GM21526 (cell line): ENCODE results near the gene PHF24.
"Not testable (repeated sequence)": the region's sequence is repeated elsewhere in the genome, so short reads cannot be mapped to it uniquely, and the experiment has no call there.

Source experiments
- ATAC-seq: cut with Tn5 transposase; IDR thresholded peaks from one replicate; pipeline ENCODE4 v1.9.1; 2021; ENCODE audit warnings: moderate library complexity; ENCODE audit not compliant: unreplicated experiment, low FRiP score

The PHF24 gene

DNA sequence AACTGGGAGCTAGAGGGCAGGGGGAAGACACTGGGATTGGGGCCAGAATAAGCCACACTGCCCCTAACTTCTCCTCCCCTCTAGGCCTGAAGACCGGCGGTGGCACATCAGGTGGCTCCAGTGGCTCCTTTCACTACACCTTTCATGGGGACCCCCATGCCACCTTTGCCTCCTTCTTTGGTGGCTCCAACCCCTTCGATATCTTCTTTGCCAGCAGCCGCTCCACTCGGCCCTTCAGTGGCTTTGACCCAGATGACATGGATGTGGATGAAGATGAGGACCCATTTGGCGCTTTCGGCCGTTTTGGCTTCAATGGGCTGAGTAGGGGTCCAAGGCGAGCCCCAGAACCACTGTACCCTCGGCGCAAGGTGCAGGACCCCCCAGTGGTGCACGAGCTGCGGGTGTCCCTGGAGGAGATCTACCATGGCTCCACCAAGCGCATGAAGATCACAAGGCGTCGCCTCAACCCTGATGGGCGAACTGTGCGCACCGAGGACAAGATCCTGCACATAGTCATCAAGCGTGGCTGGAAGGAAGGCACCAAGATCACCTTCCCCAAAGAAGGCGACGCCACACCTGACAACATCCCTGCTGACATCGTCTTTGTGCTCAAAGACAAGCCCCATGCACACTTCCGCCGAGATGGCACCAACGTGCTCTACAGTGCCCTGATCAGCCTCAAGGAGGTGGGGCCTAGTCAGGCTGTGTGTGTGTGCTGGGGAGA, 38.3 kb downstream of the PHF24 start:
- no peak for ATAC-seq

DNA sequence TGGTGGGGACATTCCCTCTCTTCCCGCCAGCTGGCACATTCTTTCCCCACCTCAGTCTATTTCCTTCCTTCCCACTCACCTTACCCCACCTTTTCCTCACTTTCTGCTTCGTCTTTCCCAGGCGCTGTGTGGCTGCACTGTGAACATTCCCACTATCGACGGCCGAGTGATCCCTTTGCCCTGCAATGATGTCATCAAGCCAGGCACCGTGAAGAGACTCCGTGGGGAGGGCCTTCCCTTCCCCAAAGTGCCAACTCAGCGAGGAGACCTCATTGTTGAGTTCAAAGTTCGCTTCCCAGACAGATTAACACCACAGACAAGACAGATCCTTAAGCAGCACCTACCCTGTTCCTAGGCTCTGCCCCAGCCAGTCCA, 38.8 kb downstream of the PHF24 start:
- no peak for ATAC-seq

DNA sequence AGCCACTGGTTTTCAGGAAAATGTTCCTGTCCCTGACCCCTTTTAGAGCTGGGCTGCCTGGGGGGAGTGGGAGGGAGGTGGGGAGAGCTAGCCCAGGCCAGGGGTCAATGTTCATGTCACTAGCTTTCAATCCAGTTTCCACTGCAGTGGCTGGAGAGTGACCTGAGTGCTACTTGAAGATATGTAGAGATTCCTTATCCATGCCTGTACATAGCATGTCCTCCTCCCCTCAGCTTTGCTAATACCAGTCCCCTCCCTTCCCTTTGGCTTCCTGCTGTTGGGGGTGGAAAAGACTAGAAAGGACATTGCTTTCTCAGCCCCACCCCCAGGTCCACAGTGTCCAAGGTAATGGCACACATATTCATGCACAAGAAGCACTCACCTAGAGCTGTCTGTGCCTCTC, 39.3 kb downstream of the PHF24 start:
- ATAC-seq: no peak

DNA sequence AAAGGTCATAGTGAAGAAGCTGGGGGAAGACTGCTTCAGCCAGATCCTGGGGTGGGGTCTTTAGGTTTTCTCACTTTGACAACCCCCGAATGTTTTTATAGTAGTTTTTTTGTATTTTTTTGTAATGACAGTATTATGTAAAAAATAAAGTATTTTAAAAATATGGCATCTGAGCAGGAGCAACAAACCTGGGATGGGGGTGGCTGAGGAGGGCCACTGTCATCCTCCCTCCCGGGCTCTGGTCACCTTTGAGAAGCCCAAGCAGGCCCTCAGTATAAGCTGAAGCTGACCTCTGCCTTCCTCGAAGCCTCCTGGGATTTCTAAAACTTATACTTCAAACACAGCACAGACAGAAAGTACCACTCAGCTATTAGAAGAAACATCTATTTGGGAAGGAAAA, 40.2 kb downstream of the PHF24 start:
- no peak for ATAC-seq

DNA sequence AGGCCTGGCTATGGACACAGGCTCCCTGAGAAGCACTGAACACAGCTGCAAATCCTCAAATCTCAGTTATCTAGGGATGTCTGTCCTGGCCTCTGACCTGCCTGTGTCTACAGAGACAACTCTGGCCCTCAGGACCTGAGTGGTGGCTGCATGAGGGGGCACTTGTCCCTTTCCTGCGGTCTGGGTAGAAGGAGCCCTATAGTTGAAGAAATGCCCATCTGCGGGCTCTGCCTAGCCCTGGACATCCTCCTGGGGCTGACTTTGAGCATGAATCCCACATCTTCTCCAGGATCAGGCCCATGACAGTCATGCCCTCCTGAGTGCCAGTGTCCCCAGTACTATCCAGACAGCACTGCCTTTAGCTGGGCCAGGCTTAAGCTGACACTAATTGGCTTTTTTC, 41.5 kb downstream of the PHF24 start:
- ATAC-seq: no peak

DNA sequence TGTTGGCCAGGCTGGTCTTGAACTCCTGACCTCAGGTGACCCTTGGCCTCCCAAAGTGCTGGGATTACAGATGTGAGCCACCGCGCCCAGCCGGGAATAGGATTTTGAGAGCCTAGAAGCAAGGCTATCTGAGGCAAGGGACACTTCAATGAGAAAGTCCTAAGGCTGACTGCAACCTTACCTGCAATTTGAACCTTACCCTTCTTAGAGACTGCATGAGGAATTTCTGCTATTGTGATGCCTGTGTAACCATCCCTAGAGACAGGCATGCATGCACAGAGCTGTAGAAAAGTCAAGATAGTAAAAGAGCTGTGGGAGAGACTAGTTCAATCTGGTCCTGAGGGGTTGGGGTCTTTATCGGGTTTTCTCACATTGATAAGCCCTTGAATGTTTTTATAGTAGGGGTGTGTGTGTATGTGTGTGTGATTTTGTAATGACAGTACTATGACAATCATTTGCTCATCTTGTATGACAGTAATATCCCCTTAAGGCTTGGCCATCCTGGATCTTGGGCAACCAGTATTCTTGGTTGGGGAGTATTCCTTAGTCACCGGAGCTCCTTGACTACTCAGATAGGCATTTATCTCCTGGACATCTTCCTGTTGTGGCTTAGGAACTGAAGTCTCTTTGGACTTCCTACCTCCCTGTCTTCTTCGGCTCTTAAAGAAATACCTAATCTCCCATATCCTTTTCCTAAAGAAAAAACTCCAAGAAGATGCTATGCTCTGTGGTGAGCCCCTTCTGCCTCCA, 42.6 kb downstream of the PHF24 start:
- no peak for ATAC-seq

DNA sequence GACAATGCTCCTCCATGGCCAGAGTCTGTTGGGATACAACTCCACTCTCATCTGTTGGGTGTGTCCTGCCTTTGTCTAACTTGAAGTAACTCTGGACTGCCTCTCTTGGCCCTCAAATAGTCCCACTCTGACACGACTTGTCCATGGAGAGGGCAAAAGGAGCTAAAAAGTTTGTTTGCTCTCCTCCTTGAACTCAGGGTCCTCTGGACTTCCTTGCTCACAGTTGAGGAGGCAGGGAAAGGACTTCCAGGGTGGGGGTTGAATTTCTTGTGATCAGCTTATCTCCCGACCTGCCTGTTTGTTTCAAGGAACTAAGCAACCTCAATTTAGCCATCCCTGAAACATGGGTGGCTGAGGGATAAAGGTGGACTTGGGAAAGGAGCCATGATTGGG, 43.2 kb downstream of the PHF24 start:
- no peak for ATAC-seq

DNA sequence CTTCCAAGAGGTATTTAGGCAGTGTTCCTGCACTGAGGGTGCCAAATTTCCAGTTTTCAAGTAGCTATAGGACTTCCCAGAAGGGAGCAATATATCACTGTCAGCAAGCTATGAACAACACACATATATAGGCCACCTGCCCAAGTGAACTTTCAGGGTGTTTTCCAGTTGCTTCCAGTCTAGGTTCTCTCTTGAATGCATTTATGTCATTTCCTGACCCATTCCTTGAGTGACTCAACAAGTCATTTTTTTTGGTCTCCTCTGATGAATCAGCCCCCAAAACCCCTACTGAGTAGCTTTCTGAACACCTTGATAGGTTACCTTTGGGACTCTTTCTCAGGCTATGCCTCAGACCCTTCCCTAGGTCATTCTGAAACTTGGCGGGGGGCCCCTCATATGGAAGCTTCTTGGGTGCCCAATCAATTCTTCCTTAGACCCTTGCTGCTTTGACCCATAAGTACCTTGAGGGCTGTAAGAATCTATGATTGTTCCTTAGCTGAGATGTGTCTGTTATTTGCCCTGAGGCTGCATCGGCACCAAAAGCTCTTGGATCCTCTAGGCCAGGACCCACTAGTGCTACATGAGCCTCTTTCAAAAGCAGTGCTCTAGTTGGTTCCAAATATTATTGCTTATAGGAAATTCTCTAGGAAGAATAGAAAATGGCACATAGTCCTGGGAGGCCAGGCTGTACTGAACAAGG, 43.9 kb downstream of the PHF24 start:
- ATAC-seq: no peak

DNA sequence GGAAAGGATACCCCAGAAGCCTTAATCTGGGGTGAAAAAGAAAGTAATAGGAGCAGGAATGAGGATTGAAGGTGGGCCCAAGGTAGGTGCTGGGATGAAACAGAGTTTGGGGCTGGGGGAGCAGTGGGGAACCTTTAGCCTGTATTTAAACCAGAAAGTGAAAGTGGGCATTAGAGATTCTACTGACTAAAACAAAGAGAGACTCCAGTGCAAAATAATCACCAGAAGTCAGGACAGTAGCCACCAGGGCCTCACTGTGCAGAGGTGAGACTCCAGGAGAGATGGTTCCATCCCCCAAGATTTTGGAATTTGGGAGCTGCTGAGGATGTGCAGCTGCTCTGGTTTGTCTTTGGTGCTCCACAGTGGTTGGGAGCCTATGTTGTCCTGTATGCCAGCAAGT, 44.5 kb downstream of the PHF24 start:
- ATAC-seq: no peak

DNA sequence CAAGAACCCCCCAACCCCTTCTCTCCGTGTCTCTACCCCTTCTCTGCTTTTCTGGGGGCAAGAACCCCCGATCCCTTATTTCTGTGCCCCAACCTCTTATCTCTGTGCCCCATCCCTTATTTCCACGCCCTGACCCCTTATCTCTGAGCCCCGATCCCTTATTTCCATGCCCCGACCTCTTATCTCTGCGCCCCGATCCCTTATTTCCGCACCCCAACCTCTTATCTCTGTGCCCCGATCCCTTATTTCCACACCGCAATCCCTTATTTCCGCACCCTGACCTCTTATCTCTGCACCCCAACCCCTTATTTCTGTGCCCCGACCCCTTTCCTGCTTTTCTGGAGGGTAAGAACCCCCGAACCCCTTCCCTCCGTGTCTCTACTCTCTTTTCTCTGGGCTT, 46.2 kb downstream of the PHF24 start:
- not testable (repeated sequence) for ATAC-seq

DNA sequence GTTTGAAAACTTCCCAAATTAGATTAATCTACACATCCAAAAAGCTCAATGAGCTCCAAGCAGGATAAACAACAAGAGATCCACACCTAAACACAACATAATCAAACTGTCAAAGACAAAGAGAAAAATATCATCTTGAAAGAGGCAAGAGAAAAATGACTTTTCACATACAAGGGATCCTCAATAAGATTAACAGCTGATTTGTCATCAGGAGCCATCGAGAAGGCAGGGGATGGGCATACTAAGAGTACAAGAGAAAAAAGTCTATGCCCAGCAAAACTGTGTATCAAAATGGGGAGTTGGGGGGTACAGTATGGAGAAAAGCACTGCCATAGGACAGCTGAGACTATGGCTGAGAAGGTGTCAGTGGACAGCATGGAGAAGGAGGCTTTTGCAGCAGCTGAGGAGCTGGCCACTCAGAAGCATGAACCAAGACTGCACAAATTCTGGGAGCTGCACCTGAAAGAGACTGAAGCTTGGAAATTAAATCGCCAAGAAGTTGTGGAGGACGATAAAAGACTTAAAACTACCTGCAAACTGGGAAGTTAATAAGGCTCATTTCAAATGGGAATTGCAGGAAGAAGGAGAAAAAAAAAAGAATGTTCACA, 52.4 kb downstream of the PHF24 start:
- ATAC-seq: no peak

DNA sequence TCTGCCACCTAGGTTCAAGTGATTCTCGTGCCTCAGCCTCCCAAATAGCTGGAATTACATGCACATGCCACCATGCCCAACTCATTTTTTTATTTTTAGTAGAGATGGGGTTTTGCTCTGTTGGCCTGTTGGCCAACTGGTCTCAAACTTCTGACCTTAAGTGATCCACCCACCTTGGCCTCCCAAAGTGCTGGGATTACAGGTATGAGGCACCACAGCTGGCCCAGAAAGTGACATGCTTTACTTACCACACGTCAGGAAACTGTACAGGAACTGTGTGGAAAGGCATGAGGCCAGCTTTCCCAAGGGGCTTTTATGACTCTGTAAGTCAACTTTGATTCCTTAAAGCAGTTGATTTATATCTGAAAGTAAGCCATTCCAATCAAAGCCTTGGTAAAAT, 56.4 kb downstream of the PHF24 start:
- no peak for ATAC-seq

DNA sequence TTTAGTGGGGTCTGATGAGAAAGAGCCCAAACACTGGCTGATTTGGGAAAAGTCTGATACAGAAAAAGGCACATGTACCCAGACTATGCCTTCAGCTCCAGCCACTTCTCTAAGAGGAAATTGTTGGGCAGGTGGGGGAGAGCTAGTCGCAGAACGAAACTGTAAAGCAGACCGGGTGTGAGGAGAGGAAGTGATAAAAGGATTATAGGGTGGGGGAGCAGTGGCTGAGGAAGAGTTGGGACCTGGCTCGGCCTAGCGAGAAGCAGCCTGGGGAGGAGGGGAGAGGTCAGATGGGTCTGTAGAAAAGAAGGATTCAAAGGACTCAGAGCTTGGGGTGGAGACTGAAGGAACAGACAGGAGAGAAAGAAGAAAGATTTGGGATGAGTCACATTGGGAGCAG, 65.4 kb downstream of the PHF24 start:
- ATAC-seq: not testable (repeated sequence)

DNA sequence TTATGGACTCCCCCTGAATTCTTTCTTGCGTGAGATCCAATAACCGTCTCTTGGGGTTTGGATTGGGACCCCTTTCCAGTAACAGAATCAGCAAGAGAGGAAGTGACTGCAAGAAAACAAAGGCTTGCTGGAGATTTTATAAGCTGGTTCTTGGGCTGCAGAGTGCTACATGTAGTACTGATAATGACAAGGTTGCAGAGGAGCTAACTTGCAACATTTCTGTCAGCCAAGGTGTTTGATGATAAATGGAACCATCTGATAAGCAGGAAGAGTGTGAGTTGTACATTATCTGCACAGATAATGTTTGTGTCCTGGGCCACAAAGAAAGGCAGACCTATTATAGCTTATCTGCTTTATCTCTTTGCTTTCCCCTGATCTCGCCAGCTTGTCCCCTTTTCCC, 68.6 kb downstream of the PHF24 start:
- no peak for ATAC-seq

DNA sequence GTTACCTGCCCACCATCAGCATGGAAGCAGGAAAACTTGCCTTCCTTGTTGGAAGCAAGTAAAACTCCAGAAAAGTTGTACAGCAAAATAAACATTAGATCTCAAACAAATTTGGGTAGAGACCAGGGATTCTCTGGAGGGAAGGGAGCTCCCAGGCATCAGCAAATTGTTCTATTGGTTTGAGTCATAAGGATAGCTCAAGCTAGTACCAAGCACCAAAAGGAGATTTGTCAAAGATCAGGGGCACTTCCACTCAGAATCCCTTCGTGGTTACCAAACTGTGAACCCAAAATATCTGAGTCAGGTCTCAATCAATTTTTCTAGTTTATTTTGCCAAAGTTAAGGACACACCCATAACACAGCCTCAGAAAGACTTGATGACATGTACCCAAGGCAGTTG, 69.3 kb downstream of the PHF24 start:
- ATAC-seq: no peak

DNA sequence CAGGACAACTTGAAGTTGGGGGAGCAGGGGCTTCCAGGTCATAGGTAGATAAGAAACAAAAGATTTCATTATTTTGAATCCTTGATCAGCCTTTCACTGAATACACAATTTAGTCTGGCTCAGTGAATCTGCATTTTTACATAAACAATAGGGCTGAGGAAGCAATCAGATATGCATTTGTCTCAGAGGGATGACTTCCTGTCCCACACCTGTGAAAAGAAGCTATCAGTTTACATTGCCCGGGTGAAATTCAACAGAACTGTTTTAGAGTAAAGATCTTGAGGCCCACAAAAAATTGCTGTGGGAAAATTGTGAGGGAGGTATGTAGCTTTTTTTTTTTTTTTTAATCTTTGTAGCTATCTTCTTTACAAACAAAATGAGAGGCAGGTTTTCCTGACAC, 69.8 kb downstream of the PHF24 start:
- ATAC-seq: no peak

DNA sequence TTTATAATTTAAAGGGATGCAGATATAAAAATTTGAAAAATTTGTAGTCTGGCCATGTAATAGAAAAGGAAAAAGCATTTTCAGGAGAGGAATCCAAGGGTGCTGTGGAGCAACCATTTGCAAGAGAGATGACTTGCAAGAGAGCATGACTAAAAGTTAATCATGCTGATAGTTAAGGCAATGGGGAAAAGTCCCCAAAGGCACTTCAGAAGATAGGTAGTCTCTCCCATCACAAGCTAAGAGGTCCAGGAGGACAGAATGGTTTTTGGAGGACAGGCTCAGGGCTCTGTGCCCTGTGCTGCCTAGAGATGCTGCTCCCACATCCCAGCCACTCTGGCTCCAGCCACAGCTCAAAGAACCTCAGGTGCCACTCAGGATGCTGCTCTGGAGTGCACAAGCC, 70.3 kb downstream of the PHF24 start:
- no peak for ATAC-seq

DNA sequence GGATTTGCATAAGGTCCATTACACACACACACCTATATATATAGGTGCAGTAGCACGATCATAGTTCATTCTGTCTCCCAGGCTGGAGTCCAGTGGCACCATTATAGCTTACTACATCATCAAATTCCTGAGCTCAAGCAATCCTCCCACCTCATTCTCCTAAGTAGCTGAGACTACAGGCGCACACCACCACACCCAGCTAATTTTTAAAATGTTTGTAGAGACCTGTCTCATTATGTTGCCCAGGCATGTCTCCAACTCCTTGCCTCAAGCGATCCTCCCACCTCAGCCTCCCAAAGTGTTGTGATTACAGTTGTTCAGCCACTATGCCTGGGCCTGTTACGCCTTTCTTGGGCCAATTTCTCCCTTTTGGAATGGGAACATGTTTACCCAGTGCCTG, 71.2 kb downstream of the PHF24 start:
- ATAC-seq: no peak

DNA sequence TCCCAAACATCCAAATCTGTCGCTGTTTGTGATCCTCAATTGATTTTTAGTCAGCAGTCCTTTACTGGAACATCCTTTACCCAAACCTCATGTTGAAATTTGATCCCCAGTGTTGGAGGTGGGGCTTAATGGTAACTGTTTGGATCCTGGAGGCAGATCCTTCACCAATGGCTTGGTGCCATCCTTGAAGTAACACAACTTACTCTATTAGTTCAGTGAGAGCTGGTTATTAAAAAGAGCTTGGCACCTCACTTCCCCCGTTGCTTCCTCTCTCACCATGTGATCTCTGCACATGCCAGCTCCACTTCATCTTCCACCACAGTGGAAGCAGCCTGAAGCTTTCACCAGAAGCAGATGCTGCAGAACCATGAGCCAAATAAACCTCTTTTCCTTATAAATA, 71.8 kb downstream of the PHF24 start:
- no peak for ATAC-seq
